HL-60 (cell line): ENCODE data around the gene XYLT1.

Experiments
- POLR2AphosphoS5 ChIP-seq: IDR thresholded peaks from 2 replicates; pipeline ENCODE4 v1.6.1; 2012; ENCODE audit warnings: low read depth
- TF ChIP-seq, protein P1 (sequence below): IDR thresholded peaks from one replicate; pipeline ENCODE4 v1.5.1; 2011; ENCODE audit warnings: low read length, control low read depth, inconsistent platforms; ENCODE audit not compliant: insufficient read depth

- TF ChIP-seq, protein P1, sequence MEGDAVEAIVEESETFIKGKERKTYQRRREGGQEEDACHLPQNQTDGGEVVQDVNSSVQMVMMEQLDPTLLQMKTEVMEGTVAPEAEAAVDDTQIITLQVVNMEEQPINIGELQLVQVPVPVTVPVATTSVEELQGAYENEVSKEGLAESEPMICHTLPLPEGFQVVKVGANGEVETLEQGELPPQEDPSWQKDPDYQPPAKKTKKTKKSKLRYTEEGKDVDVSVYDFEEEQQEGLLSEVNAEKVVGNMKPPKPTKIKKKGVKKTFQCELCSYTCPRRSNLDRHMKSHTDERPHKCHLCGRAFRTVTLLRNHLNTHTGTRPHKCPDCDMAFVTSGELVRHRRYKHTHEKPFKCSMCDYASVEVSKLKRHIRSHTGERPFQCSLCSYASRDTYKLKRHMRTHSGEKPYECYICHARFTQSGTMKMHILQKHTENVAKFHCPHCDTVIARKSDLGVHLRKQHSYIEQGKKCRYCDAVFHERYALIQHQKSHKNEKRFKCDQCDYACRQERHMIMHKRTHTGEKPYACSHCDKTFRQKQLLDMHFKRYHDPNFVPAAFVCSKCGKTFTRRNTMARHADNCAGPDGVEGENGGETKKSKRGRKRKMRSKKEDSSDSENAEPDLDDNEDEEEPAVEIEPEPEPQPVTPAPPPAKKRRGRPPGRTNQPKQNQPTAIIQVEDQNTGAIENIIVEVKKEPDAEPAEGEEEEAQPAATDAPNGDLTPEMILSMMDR, result no peak
- no peak for TF ChIP-seq POLR2AphosphoS5
Measured at GRCh38 chr16:17282247-17282646, 188.5 kb downstream of the XYLT1 start.
